RWPE2 (cell line): ENCODE measurements around the gene HLA-DRA.
"Not testable (repeated sequence)": the region's sequence is repeated elsewhere in the genome, so short reads cannot be mapped to it uniquely, and the experiment has no call there.

Source experiments
- ATAC-seq: fragments of 200-7000 bp; cut with Tn5 transposase; 3 replicates; pipeline ENCODE4 v1.9.1; 2021; ENCODE audit warnings: low read depth
- DNase-seq: peaks from one replicate; pipeline ENCODE4 v3.0.0-alpha.2; 2020; ENCODE audit warnings: low spot score
- H3K27ac ChIP-seq: fragments of 450-650 bp; 2 replicates; pipeline ENCODE4 v1.5.1; 2017; ENCODE audit warnings: mild to moderate bottlenecking; ENCODE audit not compliant: poor library complexity, severe bottlenecking
- H3K27me3 ChIP-seq: fragments of 250-450 bp; sonication (Bioruptor Pico); 2 replicates; pipeline ENCODE4 v1.5.1; 2021; ENCODE audit warnings: mild to moderate bottlenecking, moderate library complexity; ENCODE audit not compliant: insufficient read depth, poor library complexity, severe bottlenecking
- H3K36me3 ChIP-seq: fragments of 250-450 bp; sonication (Bioruptor Pico); 2 replicates; pipeline ENCODE4 v1.5.1; 2020; ENCODE audit warnings: low read depth, mild to moderate bottlenecking, moderate library complexity
- H3K4me1 ChIP-seq: fragments of 250-450 bp; sonication (Bioruptor Pico); 2 replicates; pipeline ENCODE4 v1.5.1; 2021; ENCODE audit warnings: mild to moderate bottlenecking, moderate library complexity; ENCODE audit not compliant: insufficient read depth, poor library complexity, severe bottlenecking
- H3K4me3 ChIP-seq: fragments of 250-450 bp; sonication (Bioruptor Pico); 2 replicates; pipeline ENCODE4 v1.5.1; 2021; ENCODE audit warnings: mild to moderate bottlenecking, moderate library complexity; ENCODE audit not compliant: severe bottlenecking
- H3K9me3 ChIP-seq: fragments of 250-450 bp; sonication (Bioruptor Pico); 2 replicates; pipeline ENCODE4 v1.5.1; 2021; ENCODE audit warnings: mild to moderate bottlenecking, moderate library complexity; ENCODE audit not compliant: severe bottlenecking
- CTCF ChIP-seq: fragments of 450-650 bp; IDR thresholded peaks from one replicate; pipeline ENCODE4 v1.5.1; 2017; ENCODE audit warnings: mild to moderate bottlenecking, moderate library complexity; ENCODE audit not compliant: poor library complexity, severe bottlenecking

HLA-DRA gene

GRCh38 chr6:32459781-32460424 is 20.2 kb downstream of the HLA-DRA start:
- no peak overlapping the region for H3K4me3 ChIP-seq

GRCh38 chr6:32460528-32460927 is 20.8 kb downstream of the HLA-DRA start:
- H3K4me3 ChIP-seq = no peak overlapping the region
- no peaks in the 10 kb centered on the region for H3K36me3 ChIP-seq
- H3K4me1 ChIP-seq = no peaks in the 10 kb centered on the region
- no peak overlapping the region for H3K27ac ChIP-seq
- no peaks in the 10 kb centered on the region for H3K9me3 ChIP-seq
- TF ChIP-seq CTCF = no peak
- H3K27me3 ChIP-seq = peaks cover 19% of the 10 kb centered on the region
- ATAC-seq (no peak), DNase-seq (no peak)

More at GRCh38 chr6:32459781-32460424, 20.2 kb downstream of the HLA-DRA start:
- ATAC-seq = no peak
- DNase-seq = no peak
- Histone ChIP-seq H3K9me3 (no peaks in the 10 kb centered on the region), H3K4me1 (no peaks in the 10 kb centered on the region), H3K36me3 (no peaks in the 10 kb centered on the region), H3K27me3 (peaks cover 19% of the 10 kb centered on the region), H3K27ac (no peak overlapping the region)
- TF ChIP-seq CTCF = no peak

- DNase-seq = no peak
- Histone ChIP-seq H3K4me1 (no peaks in the 10 kb centered on the region), H3K9me3 (no peaks in the 10 kb centered on the region), H3K4me3 (no peak overlapping the region), H3K27me3 (peaks cover 19% of the 10 kb centered on the region), H3K27ac (no peak overlapping the region), H3K36me3 (no peaks in the 10 kb centered on the region)
- no peak for ATAC-seq
- TF ChIP-seq CTCF = no peak
These were observed 21.8 kb downstream of the HLA-DRA start for GRCh38 chr6:32461493-32461892.

GRCh38 chr6:32462609-32463008 is 22.9 kb downstream of the HLA-DRA start:
- DNase-seq = no peak
- no peak for ATAC-seq
- no peaks in the 10 kb centered on the region for H3K4me1 ChIP-seq
- H3K36me3 ChIP-seq = no peaks in the 10 kb centered on the region
- no peak for TF ChIP-seq CTCF
- no peak overlapping the region for H3K27ac ChIP-seq
- H3K27me3 ChIP-seq = peaks cover 19% of the 10 kb centered on the region
- H3K4me3 ChIP-seq = no peak overlapping the region
- no peaks in the 10 kb centered on the region for H3K9me3 ChIP-seq

GRCh38 chr6:32467743-32468503 is 28.2 kb downstream of the HLA-DRA start:
- not testable (repeated sequence) for H3K9me3 ChIP-seq, H3K27ac ChIP-seq, H3K36me3 ChIP-seq, H3K4me3 ChIP-seq, DNase-seq, H3K27me3 ChIP-seq, H3K4me1 ChIP-seq, ATAC-seq
